GM12872 (cell line): ENCODE results near the gene SGPP2.
A peak's percentile ranks its signal among the peaks of the same experiment; 100 is the strongest.

ENCODE experiments used
- TF ChIP-seq, protein P1 (sequence below): IDR thresholded peaks from 3 replicates; pipeline ENCODE4 v1.5.1; 2011; ENCODE audit warnings: low read depth, mild to moderate bottlenecking, low read length, moderate library complexity; ENCODE audit not compliant: insufficient read depth

SGPP2 gene

DNA sequence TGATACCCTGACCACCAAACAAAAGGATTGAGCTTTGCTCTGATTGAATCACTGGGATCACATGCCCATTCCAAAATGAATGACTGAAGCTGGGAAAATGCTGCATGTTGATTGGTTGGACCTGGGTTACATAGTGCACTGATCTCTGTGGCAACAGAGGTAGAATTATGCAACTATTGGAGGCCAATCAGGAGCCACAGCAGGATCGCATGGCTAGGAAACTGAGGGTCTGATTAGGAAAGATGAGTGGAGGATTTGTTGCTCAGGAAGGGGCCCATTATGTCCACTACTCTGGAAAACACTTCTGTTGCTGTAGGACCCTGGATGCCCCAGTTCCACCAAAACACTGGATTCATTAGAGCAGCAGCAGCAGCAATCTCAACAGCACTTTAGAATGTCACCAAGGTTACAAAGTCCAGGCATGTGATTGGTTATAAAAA, 25.9 kb upstream of the SGPP2 start:
- TF ChIP-seq, protein P1, sequence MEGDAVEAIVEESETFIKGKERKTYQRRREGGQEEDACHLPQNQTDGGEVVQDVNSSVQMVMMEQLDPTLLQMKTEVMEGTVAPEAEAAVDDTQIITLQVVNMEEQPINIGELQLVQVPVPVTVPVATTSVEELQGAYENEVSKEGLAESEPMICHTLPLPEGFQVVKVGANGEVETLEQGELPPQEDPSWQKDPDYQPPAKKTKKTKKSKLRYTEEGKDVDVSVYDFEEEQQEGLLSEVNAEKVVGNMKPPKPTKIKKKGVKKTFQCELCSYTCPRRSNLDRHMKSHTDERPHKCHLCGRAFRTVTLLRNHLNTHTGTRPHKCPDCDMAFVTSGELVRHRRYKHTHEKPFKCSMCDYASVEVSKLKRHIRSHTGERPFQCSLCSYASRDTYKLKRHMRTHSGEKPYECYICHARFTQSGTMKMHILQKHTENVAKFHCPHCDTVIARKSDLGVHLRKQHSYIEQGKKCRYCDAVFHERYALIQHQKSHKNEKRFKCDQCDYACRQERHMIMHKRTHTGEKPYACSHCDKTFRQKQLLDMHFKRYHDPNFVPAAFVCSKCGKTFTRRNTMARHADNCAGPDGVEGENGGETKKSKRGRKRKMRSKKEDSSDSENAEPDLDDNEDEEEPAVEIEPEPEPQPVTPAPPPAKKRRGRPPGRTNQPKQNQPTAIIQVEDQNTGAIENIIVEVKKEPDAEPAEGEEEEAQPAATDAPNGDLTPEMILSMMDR = no peak

DNA sequence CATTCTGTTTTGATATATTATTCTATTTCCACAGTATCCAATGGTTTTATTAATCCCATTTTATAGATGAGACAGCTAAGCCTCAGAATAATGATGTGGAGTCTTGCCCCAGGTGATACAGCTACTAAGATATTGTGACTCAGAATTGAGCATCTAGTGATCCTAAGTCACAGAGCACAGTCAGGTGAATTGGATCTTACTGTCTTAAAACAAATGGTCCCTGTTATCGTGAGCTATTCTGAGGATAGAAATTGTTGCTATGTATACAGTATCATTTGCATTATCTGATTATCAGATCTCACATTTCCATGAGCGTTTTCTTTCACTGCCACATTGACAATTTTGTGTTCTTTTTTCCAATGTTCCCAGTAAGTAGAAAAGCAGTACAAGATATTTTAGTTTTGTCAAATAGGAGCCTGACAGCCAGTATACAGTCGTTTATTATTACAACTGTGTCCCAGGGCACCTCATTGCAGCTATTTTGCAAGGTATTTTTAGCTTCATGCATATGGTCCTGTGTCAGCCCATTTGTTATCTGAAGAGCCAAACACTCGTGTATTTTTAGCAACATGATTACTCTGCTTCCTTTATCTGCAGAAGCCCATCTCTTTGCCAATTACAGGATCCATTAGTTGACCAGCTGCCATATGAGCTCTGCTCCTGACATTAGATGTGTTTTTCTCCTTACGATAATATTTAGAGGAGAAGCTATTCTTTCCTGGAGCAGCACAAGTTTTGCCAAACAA, 25.1 kb upstream of the SGPP2 start:
- TF ChIP-seq, protein P1 = no peak

DNA sequence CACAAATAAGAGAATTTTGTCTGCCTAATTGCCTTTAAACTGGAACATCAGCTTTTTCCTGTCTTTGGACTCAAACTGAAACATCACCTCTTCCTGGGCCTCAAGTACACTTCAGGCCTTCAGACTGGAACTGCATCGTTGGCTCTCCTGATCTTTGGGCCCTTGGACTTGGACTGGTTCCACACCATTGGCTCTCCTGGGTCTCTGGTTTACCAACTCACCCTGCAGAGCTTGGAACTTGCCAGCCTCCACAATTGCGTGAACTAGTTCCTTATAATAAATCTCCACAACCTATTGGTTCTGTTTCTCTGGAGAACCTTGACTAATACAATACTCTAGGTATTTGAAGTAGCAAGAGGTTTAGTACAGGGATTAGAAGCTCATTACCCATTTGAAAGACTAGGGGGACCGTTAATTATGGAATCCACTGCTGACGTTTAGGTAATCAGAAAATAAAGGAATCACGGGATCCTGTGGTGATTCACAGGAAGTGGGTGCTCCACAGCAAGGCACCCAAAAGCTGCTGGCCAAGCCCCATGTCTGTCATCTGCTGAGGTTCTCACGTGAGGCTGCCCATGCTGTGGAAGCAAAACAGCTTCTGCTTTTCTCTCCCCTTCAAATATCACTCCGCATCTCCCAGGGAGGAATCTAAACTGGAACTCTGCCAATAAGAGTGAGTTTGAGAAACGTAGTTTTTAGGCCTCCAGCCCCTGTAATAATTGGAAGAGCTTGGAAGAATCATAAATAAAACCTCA, 20.0 kb upstream of the SGPP2 start:
- TF ChIP-seq, protein P1 = 0 out of 3 replicates have a peak, but pooled peaks have one; percentile 2

DNA sequence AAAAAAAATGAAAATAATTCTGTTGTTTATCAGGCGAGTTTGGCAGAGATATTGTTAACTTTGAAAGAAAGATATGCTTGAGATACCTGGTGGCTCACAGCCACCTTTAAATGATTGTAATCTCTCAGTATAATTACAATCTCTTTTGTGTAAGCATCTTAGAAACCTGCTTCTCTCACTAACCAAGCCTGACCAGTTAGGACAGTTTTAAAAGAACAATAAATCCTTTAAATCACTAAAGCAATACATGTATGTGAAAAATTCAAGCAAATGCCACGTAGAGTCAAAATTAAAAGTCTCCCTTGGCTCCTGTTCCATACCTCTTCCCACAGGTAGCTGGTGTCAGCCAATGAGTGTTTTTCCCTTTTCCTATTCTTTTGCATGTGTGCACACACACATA, 15.7 kb upstream of the SGPP2 start:
- TF ChIP-seq, protein P1 = no peak

DNA sequence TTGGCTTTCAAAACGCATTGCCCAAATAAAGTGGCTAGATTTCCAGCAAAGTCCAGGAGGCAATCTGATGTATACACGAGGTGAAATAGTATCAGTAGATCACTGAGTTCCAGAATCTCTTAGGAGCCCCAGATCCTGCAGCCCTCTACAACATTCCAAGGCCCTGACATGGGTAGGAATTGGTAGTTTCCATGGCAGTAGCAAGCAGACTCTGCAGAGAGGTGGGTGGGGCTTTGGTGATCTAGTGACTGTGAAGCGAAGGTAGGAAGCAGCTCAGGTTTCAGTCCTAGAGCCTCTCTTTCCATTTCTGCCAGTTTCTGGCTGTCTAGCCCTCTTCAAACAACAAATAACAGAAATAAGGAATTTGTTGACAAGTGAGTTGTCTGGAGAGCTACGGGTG, 13.8 kb upstream of the SGPP2 start:
- TF ChIP-seq, protein P1 = no peak

DNA sequence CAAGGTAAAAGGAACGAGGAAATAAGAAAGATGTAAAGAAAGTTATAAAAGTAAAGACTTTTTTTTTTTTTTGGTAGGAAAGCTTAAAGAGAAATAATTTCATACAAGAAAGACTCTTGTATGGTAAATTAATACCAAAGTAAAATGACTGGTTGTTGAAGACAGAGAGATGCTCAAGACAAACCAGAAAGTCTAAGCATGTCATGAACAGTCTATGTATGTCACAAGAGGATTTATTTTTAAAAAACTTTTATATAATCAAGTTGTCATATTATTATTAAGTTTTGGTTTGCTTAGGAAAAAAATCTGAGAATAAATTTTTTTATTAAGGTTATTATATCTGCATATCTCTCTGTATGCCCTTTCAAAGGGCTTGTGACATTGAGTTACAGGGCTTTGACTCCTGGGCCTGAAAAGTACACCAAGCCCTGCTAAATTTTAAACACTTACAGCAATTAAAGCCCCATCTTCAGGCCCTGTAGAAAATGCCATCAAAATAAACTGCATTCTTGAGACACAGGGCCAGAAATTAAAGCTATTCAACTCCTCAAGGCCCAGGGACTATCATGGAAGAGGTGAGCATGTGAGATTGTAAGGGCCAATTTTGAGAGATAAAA, 10.9 kb upstream of the SGPP2 start:
- TF ChIP-seq, protein P1 = no peak

DNA sequence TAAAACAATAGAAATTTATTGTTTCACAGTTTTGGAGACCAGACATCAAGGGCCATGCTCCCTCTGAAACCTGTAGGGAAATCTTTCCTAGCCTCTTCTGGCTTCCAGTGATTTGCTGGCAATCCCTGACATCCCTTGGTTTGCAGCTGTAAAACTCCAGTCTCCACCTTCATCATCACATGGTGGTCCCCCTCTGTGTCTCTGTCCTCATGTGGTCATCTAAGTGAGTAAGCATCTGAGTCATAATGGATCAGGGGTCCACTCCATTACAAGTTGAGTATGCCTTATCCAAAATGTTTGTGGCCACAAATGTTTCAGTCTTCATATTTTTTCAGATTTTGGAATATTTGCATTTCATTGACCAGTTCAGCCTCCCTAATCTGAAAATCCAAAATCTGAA, 5.6 kb upstream of the SGPP2 start:
- TF ChIP-seq, protein P1 = no peak
